ENCODE data around the gene S100P.
"Not testable (repeated sequence)": the region's sequence is repeated elsewhere in the genome, so short reads cannot be mapped to it uniquely, and the experiment has no call there.

Gene S100P

DNA sequence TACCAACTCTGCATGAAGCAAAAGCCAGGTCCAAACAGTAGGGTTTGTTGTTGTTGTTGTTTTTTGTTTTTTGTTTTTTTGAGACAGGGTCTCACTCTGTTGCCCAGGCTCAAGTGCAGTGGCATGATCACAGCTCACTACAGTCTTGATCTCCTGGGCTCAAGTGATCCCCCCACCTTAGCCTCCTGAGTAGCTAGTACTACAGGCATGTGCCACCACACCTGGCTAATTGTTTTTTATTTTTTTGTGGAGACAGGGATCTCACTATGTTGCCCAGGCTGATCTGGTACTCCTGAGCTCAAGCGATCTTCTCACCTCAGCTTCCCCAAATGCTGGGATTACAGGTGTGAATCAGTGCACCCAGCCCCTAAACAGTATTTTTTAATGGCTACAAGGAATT, 6.2 kb downstream of the S100P start:
- DNase-seq: no peak

DNA sequence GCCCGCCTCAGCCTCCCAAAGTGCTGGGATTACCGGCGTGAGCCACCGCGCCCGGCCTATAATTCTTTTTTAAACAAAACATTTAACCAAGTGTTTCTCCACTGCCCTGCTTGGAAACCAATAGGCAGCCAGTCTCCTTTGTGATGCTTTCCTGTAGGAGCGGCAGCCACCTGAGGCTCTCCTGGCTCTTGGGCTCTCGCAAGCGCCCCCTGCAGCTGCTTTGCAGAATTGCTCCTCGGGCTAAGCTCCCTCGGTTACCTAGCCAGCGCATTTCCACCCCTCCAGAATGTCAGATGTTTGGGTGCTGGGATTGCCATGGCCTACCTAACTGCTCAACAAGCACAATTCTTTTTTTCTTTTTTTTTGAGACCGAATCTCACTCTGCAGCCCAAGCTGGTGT, 7.7 kb downstream of the S100P start:
- no peak for DNase-seq

DNA sequence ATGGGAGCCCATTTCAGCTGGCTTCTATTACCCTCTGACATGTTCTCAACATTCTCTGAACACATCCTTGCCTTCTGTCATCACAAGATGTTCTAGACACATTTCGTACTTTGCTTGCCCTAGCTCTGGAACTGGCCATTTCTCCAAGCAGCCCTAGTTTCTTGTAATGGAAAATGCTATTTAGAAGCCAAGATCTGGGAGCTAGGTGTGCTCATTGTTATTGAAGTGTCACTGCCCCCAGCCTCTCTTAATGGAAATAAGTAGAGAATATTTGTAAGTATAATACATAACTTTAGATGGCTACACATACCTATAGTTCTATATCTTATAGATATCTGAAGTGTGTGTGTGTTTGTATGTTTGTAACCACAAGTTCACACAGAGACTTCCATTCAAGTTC, 9.1 kb downstream of the S100P start:
- no peak for DNase-seq

DNA sequence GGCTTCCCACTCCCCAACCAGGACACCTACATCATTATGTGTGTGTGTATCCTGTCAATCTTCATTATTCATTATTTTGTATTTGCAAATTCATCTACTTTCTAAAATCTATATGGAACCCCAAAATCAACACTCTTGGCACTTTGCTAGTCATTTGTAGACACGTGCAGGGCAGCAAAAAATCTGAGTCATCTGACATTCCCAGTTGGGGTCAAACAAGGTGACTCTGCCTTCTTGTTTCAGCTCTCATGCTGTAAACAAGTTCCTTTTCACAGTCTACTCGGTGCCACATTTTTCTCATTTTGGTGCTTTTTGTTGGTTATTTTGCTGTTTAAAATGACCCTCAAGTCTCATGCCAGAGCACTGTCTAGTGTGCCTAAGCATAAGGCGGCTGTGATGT, 10.1 kb downstream of the S100P start:
- DNase-seq: no peak

DNA sequence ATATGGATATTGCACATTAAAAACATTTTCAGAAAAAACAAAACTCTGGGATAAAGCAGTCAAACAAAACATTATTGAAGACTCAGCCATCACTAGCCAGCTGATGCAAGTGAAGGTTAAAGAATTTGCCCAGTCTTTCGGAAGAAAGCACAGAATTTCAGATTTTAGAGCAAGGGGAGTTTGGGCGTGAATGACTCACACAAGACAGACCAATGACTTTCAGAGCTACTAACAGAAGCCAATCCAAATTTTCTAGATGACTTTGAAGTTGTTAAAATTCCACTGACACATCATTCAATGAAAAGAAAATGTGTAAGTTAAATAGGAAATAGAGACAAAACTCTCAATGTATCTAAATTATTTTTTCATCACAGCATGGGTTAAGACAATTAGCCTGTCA, 12.0 kb downstream of the S100P start:
- no peak for DNase-seq

DNA sequence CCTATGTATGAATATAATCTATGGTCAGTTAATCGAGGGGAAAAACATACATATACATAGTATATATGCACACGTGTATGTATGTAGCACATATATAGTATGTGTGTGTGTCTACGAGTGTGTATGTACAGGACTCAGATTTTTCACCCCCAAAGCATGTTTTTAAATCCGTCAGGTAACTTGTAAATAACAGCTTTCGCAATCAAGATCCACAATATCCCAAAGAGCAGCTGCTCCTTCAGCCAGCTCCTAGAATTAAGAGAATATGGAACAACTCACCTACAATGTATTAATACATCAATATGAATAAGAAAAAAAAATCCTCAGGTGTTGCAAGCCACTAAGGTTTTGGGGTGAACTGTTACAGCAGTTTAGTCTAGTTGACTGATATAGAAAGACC, 12.5 kb downstream of the S100P start:
- DNase-seq: no peak

DNA sequence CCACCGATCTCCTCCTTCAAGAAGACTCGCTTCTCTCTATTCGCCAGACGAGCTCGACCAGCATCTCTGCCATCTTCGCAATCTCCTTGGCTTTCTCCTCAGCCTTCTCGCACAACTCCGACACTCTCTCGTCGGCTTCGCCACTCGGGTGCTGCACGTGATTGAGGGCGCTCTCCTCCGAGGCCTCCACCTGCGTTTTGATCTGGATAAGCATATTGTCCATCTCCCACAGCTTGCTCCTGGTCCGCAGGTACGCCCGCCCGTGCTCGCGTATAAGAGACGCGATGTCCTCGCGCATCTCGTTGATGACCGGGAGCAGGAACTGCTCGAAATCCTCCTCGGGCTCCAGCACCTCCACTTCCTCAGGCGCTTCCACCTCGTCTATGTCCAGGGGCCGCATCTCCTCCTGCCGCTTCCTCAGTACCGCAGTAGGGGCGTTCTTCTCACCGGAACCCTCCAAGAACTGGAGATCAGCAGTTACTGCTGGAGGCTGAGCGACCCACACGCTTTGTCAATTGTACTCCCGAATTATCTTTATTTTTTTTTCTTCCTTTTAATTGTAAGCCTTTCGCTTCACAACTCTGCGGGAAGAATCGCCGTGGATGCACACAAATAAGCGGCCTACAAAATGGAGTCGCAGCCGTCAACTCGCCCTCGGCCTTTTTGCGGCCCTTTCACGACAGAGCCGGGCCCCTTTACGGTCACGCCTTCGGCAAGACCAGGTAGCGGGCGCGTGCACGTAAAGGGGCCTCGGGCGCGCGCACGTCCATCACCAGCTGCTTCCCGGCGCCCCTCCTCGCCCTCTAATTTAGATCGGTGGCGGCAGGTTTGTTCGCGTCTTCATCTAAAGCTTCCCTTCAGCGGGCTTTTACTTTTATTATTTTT, 15.8 kb downstream of the S100P start, which contains the start of gene MRFAP1L1:
Gene MRFAP1L1, minus strand, starts transcription at position 636 of the 885 bp plus-strand sequence. Its CDS starts 236 bp downstream, at position 400.
- DNase-seq: peak; percentile 97

DNA sequence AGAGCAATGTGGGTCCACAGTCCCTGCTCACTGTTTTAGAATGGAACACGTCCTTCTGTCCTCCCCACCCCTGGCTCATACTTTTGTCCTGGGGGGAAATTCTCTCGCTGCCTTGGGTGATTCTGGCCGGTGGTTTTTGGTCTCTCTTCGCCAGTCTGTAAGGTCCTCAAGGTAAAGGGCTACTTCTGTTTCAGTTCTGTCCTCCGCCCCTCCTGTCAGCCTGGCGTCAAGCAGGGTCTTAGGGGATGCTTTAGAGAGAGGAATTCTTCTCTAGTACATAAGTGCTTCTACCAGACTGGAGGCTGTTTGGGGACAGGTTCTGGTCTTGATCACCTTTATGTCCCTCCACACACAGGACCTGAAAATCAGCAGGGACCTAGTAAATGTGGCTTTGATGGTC, 16.6 kb downstream of the S100P start:
- no peak for DNase-seq

DNA sequence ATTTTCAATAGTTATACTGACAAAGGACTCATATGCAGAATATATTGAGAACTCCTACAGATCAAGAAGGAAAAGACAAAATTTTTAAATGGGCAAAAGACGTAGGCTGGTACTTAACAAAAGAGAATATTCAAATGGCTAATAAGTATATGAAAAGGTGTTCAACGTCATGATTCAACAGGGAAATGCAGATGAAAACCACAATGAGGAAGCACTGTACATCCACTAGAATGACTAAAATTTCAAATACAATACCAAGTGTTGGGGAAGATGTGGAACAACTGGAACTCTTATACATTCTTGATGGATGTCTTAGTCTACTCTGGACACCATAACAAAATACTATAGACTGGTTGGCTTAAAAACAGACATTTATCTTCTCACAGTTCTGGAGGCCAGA, 17.3 kb downstream of the S100P start:
- DNase-seq: no peak

DNA sequence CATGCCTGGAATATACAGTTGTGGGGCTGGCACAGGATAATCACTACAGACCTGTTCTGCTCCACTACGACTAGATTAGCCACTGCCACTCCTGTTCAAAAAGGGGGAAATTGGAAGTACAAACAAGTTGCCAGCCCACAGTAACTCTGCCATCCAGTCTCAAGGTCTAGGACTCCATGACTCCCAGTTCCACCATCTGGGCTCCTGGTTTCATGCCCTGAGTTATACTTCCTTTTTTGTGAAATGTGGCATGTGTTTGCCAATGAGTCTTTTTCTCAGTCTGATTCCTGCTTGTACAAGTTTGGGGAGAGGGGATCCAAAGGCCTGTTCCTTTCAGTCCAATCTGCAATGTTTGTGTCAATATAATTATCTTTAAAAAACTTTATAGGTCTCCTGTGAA, 21.3 kb downstream of the S100P start:
- no peak for DNase-seq

DNA sequence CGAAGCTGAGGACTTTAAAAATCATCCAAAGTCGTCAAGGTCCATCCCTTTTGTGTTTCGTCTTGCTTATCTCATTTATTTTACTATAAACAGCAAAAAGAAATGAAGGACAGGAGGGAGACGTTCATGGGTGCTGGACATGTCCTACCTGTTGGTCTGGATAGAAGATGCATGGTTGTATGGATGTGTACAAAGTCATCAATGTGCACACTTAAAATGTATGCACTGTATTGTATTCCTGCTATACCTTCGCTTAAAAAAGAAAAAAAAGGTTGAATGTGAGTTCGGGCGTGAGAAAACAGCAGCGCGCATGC, 22.0 kb downstream of the S100P start:
- no peak for DNase-seq

DNA sequence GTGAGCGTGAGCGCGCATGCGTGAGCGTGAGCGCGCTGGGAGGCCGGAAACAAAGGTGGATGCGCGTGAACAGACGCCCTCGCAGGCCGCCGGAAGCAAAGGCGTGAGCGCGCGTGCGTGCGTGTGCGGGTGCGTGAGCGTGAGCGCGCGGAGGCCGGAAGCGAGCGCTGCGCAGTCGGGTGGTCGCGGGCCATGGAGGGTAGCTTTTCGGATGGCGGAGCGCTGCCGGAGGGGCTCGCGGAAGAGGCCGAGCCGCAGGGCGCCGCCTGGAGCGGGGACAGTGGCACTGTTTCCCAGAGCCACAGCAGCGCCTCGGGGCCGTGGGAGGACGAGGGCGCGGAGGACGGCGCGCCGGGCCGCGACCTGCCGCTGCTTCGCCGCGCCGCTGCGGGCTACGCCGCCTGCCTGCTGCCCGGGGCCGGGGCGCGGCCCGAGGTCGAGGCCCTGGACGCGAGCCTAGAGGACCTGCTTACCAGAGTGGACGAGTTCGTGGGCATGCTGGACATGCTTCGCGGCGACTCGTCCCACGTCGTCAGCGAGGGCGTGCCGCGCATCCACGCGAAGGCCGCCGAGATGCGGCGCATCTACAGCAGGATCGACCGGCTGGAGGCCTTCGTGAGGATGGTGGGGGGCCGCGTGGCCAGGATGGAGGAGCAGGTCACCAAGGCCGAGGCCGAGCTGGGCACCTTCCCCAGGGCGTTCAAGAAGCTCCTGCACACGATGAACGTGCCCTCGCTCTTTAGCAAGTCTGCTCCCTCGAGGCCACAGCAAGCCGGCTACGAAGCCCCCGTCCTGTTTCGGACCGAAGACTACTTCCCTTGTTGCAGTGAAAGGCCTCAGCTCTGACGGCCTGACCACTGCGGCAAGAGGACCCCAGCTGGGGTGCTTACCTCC, 22.6 kb downstream of the S100P start, which contains the start of gene BLOC1S4:
Gene BLOC1S4, plus strand, starts transcription at position 157 of the 894 bp plus-strand sequence. Its CDS starts 36 bp downstream, at position 193.
- peak; percentile 80 for DNase-seq

DNA sequence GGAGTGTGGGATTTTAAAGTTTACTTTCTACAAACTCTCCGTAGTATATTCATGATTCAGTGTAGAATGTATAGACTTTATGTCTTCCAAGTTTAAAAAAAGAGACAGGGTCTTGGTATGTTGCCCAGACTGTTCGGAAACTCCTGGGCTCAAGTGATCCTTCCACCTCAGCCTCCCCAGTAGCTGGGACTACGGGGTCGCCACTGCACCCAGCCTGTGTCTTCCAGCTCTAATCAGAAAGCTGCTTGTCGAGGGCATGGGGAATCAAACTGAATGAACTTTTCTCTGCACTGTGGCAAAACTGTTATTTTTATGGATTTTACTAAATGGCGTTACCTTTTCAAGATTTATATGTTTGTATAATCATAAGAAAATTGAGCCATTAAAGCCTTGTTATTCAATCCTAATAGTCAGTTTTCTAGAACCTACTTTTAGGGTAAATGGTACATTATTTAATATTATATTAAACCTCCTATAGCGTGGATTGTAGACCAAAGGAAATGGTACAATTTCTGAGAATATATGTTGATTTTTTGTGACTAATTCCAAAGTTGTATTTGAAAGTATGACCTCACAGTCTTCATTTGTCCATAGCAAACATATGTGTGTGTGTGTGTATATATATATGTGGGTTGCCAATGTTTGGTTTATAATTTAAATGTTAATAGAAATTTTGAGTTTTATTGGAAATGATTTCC, 23.4 kb downstream of the S100P start:
- no peak for DNase-seq

DNA sequence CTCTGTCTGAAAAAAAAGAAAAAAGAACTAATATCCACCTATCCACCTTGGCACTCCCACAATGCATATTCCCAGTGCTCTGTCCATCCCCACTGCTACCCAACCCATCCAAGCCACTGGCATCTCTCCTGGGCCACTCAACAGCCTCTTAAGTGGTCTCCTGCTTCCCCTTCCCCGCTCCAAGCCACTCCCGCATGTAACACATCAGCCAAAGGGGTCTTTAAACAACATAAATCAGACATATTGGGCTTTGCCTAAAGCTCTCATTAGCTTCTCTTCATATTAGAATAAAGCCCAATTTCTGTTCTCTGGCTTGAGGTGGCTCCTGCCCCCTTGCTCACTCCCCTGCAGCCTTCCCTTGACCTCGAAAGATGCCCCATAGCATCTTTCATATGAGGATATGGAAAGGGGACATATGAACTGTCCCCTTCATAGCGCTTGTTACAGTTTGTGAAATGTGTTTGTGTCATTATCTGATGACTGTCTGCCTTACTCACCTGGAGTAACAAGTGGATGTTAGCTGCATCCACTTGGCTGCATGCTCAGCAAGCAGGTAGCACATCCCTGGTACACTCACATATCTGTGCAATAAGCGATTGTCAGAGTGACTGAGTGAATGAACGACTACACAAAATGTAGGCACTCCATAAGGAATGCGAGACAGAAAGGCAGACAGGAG, 25.4 kb downstream of the S100P start:
- DNase-seq: no peak

DNA sequence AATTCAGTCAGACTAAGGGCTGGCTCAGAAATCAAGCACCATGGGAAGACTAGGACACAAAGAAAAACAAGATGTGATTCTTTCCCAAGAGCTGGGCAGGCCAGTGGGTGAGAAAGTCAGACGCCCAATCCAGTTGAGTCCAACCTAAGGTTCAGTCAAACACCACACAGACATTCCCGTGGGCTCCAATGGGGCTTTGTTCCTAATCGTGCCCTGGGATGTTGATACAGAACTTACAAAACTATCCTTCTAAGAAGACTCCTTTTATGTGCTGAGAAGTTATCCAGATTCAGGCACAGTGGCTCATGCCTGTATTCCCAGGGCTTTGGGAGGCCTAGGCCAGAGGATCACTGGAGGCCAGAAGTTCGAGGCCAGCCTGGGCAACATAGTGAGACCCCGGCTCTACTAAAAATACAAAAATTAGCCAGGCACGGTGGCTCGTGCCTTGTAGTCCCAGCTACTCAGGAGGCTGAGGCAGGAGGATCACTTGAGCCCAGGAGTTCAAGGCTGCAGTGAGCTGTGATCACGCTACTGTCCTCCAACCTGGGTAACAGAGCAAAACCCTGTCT, 26.0 kb downstream of the S100P start:
- DNase-seq: no peak

DNA sequence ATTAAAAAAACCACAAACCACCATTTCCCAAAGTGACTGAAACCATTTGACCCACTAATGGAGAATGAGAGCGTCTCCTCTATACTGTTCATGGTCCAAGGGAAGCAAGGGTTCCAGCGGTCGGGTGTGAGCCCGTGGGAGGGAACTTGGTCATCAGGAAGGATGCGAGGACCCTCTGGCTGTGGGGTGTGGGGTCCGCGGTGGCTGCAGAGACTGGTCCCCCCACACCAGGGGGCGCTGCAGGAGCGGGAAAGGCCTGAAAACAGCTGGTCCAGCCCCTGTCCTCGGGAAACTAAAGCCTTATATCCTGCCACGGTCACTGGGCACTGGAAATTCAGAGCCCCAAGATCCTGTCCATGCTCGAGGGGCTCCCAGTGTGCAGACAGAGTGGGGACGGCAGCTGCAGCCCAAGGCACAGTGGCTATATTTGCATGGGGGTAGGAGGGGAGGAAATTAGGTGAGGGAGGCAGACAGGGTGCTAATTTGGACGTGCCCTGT, 26.6 kb downstream of the S100P start:
- peak; percentile 73 for DNase-seq

DNA sequence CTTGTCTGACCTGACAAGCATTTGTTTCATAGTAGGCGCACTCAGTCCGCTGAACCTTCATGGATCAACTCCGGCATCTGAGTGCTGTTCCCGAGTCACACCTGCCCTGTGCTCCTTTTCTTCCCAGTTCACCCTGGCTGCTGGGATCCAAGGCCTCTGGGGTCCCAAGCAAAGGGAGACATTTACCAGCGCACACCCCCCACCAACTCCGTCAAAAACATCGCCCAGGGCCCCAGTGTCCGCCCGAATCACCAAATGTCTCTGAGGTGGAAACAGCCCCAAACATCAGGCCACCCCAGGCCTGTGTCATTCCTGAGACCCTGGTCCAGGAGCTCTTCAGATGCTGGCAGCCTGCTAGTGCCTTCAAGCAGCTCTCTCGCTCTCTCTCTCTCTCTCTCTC, 27.4 kb downstream of the S100P start:
- no peak for DNase-seq

DNA sequence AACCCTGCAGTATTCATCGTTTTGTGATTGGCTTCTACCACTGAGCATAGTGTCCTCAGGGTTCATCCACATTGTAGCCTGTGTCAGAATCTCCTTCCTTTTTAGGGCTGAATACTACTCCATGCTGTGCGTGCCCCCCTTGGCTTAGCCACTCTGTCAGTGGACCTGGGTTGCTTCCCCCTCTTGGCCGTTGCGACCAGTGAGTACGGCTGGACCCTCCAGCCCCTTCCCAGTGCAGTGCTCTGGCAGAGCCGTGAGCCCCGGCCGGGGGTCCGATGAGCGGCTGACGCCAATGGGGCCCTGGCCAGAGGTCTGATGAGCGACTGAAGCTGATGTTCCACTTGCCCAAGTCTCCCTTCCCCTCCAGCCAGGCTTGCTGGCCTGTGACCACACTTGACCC, 29.2 kb downstream of the S100P start:
- no peak for DNase-seq

DNA sequence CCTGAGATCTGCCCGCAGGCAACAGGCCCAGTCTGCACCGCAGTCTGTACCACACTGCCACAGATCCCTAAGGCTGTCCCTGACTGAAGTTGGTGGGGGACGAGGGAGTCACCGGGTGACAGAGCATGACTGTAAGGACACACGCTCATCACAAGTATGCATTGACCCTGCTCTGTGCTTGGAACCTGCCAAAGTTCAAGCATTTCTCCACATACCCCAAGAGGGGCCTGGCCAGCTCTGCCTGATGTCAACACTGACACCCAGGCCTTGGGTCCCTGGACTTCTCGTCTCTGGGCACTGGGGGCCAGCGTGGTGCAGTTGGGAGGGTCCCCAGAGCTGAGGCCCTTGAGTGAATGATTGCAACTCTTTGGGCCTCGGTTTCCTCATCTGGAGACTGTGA, 30.2 kb downstream of the S100P start:
- no peak for DNase-seq

DNA sequence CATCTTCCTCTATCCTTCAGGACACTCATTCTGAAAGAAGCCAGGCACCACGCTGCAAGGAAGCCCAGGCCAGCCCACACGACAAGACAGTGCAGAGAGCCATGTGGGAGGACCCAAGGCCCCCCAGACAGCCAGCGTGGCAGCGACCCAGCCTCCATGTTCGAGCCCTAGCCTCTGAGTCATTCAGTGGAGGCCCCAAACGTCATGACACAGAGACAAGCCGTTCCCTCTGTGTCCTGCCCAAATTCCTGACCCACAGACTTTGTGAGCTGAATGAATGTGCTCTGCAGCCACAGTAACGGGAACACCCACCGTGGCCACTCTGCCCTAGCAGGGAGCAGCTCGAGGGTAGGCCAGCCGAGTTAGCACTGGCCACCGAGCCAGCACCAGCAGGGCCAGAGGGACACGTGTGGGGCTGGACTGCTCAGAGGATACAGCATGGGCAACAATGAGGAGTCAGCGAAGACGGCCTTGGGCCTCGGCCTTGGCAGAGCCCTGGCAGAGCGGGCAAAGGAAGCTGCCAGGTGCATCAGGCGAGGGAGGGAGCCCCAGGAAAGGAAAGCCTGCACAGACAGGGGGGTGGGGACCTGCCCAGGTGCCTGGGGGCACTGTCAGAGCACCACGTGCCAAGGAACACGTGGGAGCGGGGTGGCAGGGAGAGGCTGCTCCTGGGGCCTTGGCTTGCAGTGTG, 30.9 kb downstream of the S100P start:
- no peak for DNase-seq

DNA sequence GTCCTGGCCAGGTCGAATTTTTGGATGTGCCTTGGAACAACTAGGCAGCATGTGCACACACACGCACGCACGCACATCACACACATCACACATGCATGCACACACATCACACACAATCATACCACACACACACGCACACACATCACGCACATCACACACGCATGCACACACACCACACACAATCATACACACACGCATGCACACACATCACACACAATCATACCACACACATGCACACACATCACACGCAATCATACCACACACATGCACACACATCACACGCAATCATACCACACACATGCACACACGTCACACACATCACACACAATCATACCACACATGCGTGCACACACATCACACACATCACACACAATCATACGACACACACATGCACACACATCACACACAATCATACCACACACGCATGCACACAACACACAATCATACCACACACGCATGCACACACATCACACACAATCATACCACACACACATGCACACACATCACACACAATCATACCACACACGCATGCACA, 31.8 kb downstream of the S100P start:
- not testable (repeated sequence) for DNase-seq
